ENCODE data around the gene HPCAL1. TPM values are rescaled to one million over a fixed set of nuclear protein-coding genes. Genes with fewer than 3 reads are reported as not detected.

Gene HPCAL1
- total and polyA plus RNA-seq, 2 experiments from 2014 or later = 13.4 to 25.5 TPM

DNA sequence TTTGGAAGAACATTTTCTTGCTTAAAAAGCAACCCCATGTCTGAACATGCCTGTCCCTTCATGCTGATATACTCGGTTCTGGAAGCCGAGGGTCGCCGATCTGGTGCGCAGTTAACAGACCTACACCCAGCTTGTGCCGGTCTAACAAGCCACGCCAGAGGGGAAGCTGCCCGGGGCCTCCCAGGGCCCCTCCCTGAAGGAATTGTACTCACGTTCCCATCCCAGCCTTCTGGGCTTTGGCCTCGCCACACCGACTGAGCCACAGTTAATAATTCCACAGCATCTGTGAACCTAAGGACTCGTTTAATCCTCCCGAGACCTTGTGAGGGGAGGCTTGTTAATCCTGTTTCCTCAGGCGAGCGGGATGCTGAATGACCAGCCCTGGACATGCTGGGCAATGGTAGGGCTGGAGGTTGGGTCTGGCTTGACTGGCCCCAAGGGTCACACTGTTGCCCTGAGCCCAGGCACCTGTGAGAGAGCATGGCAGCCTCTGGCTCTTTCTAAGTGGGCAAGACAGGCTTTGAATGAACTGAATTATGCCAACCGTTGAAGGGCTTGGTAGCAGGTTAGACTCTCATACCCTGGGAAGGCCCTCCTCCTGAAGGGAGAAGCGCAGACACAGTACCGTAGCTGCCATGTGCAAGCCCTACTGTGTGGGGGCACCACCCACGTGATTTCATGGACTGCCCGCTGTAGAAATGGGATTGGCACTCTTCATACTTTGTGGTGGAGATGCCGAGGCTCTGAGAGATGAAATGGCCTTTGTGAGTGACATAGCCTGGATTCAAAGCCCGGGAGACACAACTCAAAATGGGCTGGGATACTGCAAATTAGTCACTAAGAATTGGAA, 173.3 kb downstream of the HPCAL1 start:
- Histone ChIP-seq H3K27me3 (peaks cover 21% of the 10 kb centered on the region), H3K4me3 (no peak overlapping the region), H3K4me1 (ENCODE audit: low read depth) (no peaks in the 10 kb centered on the region), H3K9me3 (ENCODE audit: low read depth) (no peaks in the 10 kb centered on the region), H3K36me3 (no peaks in the 10 kb centered on the region), H3K27ac (no peak overlapping the region)
- TF ChIP-seq, protein P1, sequence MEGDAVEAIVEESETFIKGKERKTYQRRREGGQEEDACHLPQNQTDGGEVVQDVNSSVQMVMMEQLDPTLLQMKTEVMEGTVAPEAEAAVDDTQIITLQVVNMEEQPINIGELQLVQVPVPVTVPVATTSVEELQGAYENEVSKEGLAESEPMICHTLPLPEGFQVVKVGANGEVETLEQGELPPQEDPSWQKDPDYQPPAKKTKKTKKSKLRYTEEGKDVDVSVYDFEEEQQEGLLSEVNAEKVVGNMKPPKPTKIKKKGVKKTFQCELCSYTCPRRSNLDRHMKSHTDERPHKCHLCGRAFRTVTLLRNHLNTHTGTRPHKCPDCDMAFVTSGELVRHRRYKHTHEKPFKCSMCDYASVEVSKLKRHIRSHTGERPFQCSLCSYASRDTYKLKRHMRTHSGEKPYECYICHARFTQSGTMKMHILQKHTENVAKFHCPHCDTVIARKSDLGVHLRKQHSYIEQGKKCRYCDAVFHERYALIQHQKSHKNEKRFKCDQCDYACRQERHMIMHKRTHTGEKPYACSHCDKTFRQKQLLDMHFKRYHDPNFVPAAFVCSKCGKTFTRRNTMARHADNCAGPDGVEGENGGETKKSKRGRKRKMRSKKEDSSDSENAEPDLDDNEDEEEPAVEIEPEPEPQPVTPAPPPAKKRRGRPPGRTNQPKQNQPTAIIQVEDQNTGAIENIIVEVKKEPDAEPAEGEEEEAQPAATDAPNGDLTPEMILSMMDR (IDR thresholded peaks at IDR 0.05; ENCODE audit: low read depth, low read length) = no peak
- DNase-seq (ENCODE audit: low read depth in 1 of 2, low spot score in 1 of 2) = no peak

DNA sequence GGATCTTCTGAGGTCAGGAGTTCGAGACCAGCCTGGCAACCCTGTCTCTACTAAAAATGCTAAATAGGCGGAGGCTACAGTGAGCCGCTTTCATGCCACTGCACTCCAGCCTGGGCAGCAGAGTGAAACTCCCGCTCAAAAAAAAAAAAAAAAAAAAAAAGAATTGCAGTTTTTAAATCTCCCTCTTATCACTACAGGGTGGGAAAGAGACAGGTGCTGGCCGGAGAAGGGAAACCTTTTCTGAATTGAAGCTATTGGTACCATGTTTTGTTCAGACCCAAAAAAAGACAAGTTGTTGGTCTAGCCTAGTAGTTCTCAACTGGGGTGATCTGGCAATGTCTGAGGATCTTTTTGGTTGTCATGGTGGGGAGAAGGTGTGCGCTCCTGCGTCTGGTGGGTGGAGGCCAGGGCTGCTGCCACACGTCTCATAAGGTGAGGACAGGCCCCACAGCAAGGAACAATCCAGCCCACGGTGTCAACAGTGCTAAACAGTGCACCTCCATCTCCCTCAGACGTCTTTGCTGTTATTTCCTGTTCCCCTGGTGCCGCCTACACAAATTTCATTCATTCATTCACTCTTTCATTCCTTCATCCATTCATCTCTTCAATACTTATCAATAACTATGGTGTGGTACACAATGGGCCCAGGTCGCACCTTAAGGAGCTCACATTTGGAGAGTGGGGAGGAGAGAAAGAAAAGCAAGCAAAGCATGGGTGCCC, 174.2 kb downstream of the HPCAL1 start:
- Histone ChIP-seq H3K4me1 (ENCODE audit: low read depth) (no peaks in the 10 kb centered on the region), H3K27me3 (peaks cover 23% of the 10 kb centered on the region), H3K9me3 (ENCODE audit: low read depth) (no peaks in the 10 kb centered on the region), H3K36me3 (no peaks in the 10 kb centered on the region), H3K4me3 (no peak overlapping the region), H3K27ac (no peak overlapping the region)
- DNase-seq (ENCODE audit: low read depth in 1 of 2, low spot score in 1 of 2) = no peak
- TF ChIP-seq, protein P1 (IDR thresholded peaks at IDR 0.05; ENCODE audit: low read depth, low read length) = no peak

Other genes with a start within 250 kb of the HPCAL1 start
- 0.89 and 0.92 TPM in 2 replicates for gene CYS1, start 222.5 kb upstream of the HPCAL1 start, total RNA-seq
- gene CYS1, start 222.5 kb upstream of the HPCAL1 start, polyA plus RNA-seq = 0.10 and 1.1 TPM in 2 replicates
- 14.0 and 20.7 TPM in 2 replicates for gene RRM2, start 180.2 kb upstream of the HPCAL1 start, total RNA-seq
- gene RRM2, start 180.2 kb upstream of the HPCAL1 start, polyA plus RNA-seq = 43.7 and 61.3 TPM in 2 replicates
- 129 and 165 TPM in 2 replicates for gene ODC1, start 145.4 kb downstream of the HPCAL1 start, total RNA-seq
- gene ODC1, start 145.4 kb downstream of the HPCAL1 start, polyA plus RNA-seq = 117 and 133 TPM in 2 replicates